OCI-LY3 (cell line): ENCODE results near the gene TAL1.
"Not testable (repeated sequence)": the region's sequence is repeated elsewhere in the genome, so short reads cannot be mapped to it uniquely, and the experiment has no call there.

Source experiments
- H2AFZ ChIP-seq: fragments of 200-600, 300-600 bp; shearing (Covaris generic); 2 replicates; pipeline ENCODE4 v1.6.0; 2014; ENCODE audit warnings: antibody characterized with exemption, low read depth, low read length
- H3K27ac ChIP-seq: fragments of 200-600, 300-600 bp; sonication (generic); 2 replicates; pipeline ENCODE4 v1.5.1; 2014; ENCODE audit warnings: mild to moderate bottlenecking, low read length, moderate library complexity, mixed read lengths
- H3K27me3 ChIP-seq: fragments of 200-600, 300-600 bp; sonication (generic); 2 replicates; pipeline ENCODE4 v1.6.1; 2014; ENCODE audit warnings: low read depth, low read length, mixed read lengths
- H3K36me3 ChIP-seq: fragments of 200-600, 300-600 bp; sonication (generic); replicated peaks from 2 replicates; pipeline ENCODE3; 2014; ENCODE audit warnings: low read depth, low read length, mixed read lengths
- H3K4me1 ChIP-seq: fragments of 300-600, 200-600 bp; sonication (generic); 2 replicates; pipeline ENCODE4 v1.6.1; 2014; ENCODE audit warnings: low read length, mixed read lengths
- H3K4me2 ChIP-seq: fragments of 200-600, 300-600 bp; sonication (generic); 2 replicates; pipeline ENCODE4 v1.6.1; 2014; ENCODE audit warnings: low read length, mixed read lengths
- H3K4me3 ChIP-seq: fragments of 300-600, 200-600 bp; sonication (generic); 2 replicates; pipeline ENCODE4 v1.5.1; 2014; ENCODE audit warnings: antibody characterized with exemption, mild to moderate bottlenecking, low read length, moderate library complexity
- H3K79me2 ChIP-seq: fragments of 300-600, 200-600 bp; shearing (Covaris generic); 2 replicates; pipeline ENCODE4 v1.6.1; 2014; ENCODE audit warnings: mild to moderate bottlenecking, low read length, mixed read lengths
- H3K9ac ChIP-seq: fragments of 300-600, 200-600 bp; shearing (Covaris generic); 2 replicates; pipeline ENCODE4 v1.6.0; 2014; ENCODE audit warnings: mild to moderate bottlenecking, low read length, moderate library complexity
- H3K9me3 ChIP-seq: fragments of 200-600, 300-600 bp; shearing (Covaris generic); 2 replicates; pipeline ENCODE4 v1.6.1; 2014; ENCODE audit warnings: low read length, mixed read lengths; ENCODE audit not compliant: insufficient read depth
- H4K20me1 ChIP-seq: fragments of 200-600, 300-600 bp; sonication (generic); 2 replicates; pipeline ENCODE4 v1.6.1; 2016; ENCODE audit warnings: low read length, mixed read lengths; ENCODE audit not compliant: insufficient read depth
- EZH2phosphoT487 ChIP-seq: fragments of 200-600 bp; shearing (Covaris generic); IDR thresholded peaks from 2 replicates; pipeline ENCODE4 v1.6.1; 2018; ENCODE audit warnings: antibody characterized with exemption, mixed run types, low read depth
- TF ChIP-seq, protein P1 (sequence below): fragments of 200-600, 300-600 bp; sonication (generic); IDR thresholded peaks from 2 replicates; pipeline ENCODE4 v1.5.1; 2014; ENCODE audit warnings: antibody characterized with exemption, low read length, low read depth

The TAL1 gene

DNA sequence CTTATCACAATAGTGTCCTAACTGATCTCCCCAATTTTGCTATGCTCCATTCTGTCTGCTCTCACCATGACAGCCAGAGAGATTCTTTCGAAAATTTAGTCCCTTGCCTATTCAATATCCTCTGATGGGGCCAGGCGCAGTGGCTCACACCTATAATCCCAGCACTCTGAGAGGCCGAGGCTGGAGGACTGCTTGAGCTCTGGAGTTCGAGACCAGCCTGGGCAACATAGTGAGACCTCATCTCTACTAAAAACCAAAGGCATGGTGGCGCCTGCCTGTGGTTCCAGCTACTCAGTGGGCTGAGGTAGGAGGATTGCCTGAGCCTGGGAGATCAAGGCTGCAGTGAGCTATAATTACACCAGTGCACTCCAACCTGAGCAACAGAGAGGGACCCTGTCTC lies 26.1 kb downstream of the TAL1 start:
- Histone ChIP-seq H3K9me3 (no peaks in the 10 kb centered on the region), H3K27me3 (0 out of 2 replicates have a peak, but pooled peaks cover 3% of the 10 kb centered on the region), H3K79me2 (no peaks in the 10 kb centered on the region), H3K4me1 (peaks cover 9% of the 10 kb centered on the region), H3K4me3 (no peak overlapping the region), H2AFZ (no peak overlapping the region), H3K27ac (no peak overlapping the region), H3K9ac (no peak overlapping the region), H3K36me3 (no peaks in the 10 kb centered on the region), H3K4me2 (no peak overlapping the region), H4K20me1 (no peaks in the 10 kb centered on the region)
- TF ChIP-seq EZH2phosphoT487, result no peak
- TF ChIP-seq, protein P1, sequence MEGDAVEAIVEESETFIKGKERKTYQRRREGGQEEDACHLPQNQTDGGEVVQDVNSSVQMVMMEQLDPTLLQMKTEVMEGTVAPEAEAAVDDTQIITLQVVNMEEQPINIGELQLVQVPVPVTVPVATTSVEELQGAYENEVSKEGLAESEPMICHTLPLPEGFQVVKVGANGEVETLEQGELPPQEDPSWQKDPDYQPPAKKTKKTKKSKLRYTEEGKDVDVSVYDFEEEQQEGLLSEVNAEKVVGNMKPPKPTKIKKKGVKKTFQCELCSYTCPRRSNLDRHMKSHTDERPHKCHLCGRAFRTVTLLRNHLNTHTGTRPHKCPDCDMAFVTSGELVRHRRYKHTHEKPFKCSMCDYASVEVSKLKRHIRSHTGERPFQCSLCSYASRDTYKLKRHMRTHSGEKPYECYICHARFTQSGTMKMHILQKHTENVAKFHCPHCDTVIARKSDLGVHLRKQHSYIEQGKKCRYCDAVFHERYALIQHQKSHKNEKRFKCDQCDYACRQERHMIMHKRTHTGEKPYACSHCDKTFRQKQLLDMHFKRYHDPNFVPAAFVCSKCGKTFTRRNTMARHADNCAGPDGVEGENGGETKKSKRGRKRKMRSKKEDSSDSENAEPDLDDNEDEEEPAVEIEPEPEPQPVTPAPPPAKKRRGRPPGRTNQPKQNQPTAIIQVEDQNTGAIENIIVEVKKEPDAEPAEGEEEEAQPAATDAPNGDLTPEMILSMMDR, result no peak

DNA sequence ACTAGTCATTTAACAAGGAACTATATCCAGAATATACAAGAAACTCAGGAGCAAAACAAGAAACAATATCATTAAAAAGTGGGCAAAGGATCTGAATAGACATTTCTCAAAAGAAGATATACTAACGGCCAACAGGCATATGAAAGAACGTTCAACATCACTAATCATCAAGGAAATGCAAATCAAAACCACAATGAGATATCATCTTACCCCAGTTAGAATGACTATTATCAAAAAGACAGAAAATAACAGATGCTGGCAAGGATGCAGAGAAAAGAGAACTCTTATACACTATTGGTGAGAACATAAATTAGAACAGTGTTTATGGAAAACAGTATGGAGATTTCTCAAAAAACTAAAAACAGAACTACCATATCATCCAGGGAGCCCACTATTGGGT lies 28.5 kb downstream of the TAL1 start:
- not testable (repeated sequence) for H3K36me3 ChIP-seq, H3K27ac ChIP-seq, H3K79me2 ChIP-seq, H3K4me3 ChIP-seq, H2AFZ ChIP-seq, H3K27me3 ChIP-seq, H3K4me2 ChIP-seq, H3K9ac ChIP-seq, H3K4me1 ChIP-seq, H3K9me3 ChIP-seq, H4K20me1 ChIP-seq

DNA sequence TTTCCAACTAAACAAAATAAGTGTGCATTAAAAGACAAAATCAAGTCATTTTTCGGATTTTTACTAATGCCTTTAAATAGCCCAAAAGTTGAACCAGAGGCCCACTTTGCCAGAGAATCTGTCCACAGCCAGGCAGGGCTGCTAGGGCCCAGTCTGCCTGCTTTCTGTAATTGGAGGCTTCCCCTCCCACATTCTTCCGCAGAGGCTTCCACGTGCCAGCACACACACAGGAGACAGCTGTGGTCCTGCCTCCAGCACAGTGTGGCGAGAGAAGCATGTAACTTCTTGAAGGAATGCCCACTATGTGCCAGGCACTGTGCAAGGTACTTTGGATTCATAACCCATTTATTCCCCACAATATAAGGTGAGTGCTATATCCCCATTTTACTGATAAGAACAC lies 30.8 kb downstream of the TAL1 start:
- peaks cover 3% of the 10 kb centered on the region; the same call in 1 of the 2 replicates for H3K4me1 ChIP-seq
- H3K9ac ChIP-seq, result no peak overlapping the region
- no peaks in the 10 kb centered on the region for H4K20me1 ChIP-seq
- H3K4me3 ChIP-seq, result no peak overlapping the region
- no peaks in the 10 kb centered on the region for H3K9me3 ChIP-seq
- no peak overlapping the region for H3K27ac ChIP-seq
- no peaks in the 10 kb centered on the region for H3K36me3 ChIP-seq
- no peaks in the 10 kb centered on the region for H3K79me2 ChIP-seq
- no peak overlapping the region for H3K4me2 ChIP-seq
- H2AFZ ChIP-seq, result no peak overlapping the region
- TF ChIP-seq EZH2phosphoT487, result no peak
- TF ChIP-seq, protein P1, result no peak
- 0 out of 2 replicates have a peak, but pooled peaks cover 3% of the 10 kb centered on the region for H3K27me3 ChIP-seq

DNA sequence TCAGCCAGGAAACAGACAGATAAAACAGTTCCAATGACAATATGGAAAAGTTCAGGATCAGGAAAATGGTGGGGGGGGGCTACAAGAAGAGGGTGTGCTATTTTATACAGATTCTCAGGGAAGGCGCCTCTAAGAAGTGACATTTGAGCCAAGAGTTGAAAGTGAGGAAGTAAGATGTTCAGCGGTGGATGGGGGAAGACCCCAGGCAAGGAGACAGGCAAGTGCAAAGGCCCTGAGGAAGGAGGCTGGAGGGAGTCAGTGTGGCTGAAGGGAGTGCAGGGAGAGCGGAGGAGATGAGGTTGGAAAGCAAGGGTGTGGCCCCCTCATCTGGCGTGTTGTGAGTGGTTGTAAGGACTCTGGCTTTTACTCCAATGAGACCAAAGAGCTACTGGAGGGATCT lies 33.8 kb downstream of the TAL1 start:
- Histone ChIP-seq H3K4me1 (peaks cover 3% of the 10 kb centered on the region; the same call in 1 of the 2 replicates), H3K27ac (no peak overlapping the region), H3K4me3 (no peak overlapping the region), H4K20me1 (no peaks in the 10 kb centered on the region), H2AFZ (no peak overlapping the region), H3K27me3 (0 out of 2 replicates have a peak, but pooled peaks cover 3% of the 10 kb centered on the region), H3K9me3 (no peaks in the 10 kb centered on the region), H3K36me3 (no peaks in the 10 kb centered on the region), H3K9ac (no peak overlapping the region), H3K4me2 (no peak overlapping the region), H3K79me2 (no peaks in the 10 kb centered on the region)
- TF ChIP-seq, protein P1, result no peak
- TF ChIP-seq EZH2phosphoT487, result no peak

DNA sequence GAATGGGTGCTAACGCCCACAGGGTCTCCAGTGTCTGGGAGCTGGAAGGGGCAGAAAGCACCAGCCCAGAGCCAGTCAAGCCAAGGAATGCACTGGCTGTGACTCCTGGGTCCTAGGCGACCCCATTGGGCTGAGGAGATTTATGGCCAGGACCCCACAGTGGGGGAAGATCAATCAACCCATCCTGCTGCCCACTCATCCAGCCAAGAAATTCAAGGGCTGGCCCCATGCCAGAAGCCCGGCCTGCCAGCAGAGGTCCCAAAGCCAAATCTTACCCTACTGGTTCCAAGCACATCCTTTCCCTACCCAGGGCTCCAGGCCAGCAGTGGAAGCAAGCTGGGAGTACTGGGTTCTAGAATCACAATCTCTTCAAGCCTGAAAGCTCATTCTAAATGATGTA lies 35.4 kb downstream of the TAL1 start:
- no peaks in the 10 kb centered on the region for H3K9me3 ChIP-seq
- no peak overlapping the region for H3K9ac ChIP-seq
- 0 out of 2 replicates have a peak, but pooled peaks cover 3% of the 10 kb centered on the region for H3K27me3 ChIP-seq
- H3K4me2 ChIP-seq, result no peak overlapping the region
- no peak overlapping the region for H3K27ac ChIP-seq
- H3K4me3 ChIP-seq, result no peak overlapping the region
- no peaks in the 10 kb centered on the region for H3K36me3 ChIP-seq
- no peaks in the 10 kb centered on the region for H3K79me2 ChIP-seq
- no peak overlapping the region for H2AFZ ChIP-seq
- peaks cover 3% of the 10 kb centered on the region; the same call in 1 of the 2 replicates for H3K4me1 ChIP-seq
- H4K20me1 ChIP-seq, result no peaks in the 10 kb centered on the region
- TF ChIP-seq, protein P1, result no peak
- TF ChIP-seq EZH2phosphoT487, result no peak

DNA sequence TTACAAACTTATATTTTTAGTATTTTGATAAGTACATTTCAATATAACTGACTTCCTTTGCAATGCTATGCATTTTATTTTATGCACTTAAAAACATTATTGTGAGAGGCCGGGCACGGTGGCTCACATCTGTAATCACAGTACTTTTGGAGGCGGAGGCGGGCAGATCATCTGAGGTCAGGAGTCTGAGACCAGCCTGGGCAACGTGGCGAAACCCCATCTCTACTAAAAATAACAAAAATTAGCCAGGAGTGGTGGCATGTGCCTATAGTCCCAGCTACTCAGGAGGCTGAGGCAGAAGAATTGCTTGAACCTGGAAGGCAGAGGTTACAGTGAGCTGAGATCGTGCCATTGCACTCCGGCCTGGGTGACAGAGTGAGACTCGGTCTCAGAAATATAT lies 36.0 kb downstream of the TAL1 start:
- H3K27me3 ChIP-seq, H3K9ac ChIP-seq: not testable (repeated sequence)

More for the DNA sequence above, 36.0 kb downstream of the TAL1 start:
- not testable (repeated sequence) for H2AFZ ChIP-seq, H3K4me2 ChIP-seq, H3K36me3 ChIP-seq, H3K27ac ChIP-seq, H3K4me1 ChIP-seq, H3K79me2 ChIP-seq, H3K9me3 ChIP-seq, H4K20me1 ChIP-seq, H3K4me3 ChIP-seq
